BLaER1 treated with 17β-estradiol and CSF1 and Interleukin-3, amounts not matched to agents 10 nM and 100 nM (cell line): ENCODE measurements around the gene MTRR.
A peak's percentile ranks its signal among the peaks of the same experiment; 100 is the strongest.

ENCODE experiments used
- H3K27ac ChIP-seq, 11 experiments: shearing (Covaris generic); formaldehyde crosslinking; 2 replicates each; pipeline ENCODE4 v1.8.1; 2022
- H3K27me3 ChIP-seq, 11 experiments: shearing (Covaris generic); formaldehyde crosslinking; 2 replicates each; pipeline ENCODE4 v1.8.1; 2022
- H3K36me3 ChIP-seq, 11 experiments: shearing (Covaris generic); formaldehyde crosslinking; 2 replicates each; pipeline ENCODE4 v1.8.1; 2022
- H3K4me1 ChIP-seq, 10 experiments: shearing (Covaris generic); formaldehyde crosslinking; 2 replicates each; pipeline ENCODE4 v1.8.1; 2022
- H3K4me2 ChIP-seq, 11 experiments: shearing (Covaris generic); formaldehyde crosslinking; 2 replicates each; pipeline ENCODE4 v1.8.1; 2022
- H3K4me3 ChIP-seq, 10 experiments: shearing (Covaris generic); formaldehyde crosslinking; 2 replicates each; pipeline ENCODE4 v1.8.1; 2022
- H3K9ac ChIP-seq, 11 experiments: shearing (Covaris generic); formaldehyde crosslinking; 2 replicates each; pipeline ENCODE4 v1.8.1; 2022
- H3K9me3 ChIP-seq, 11 experiments: shearing (Covaris generic); formaldehyde crosslinking; replicated peaks in 1 of 11; 2 replicates each; pipeline ENCODE4 v1.8.1; 2022
- H4K20me1 ChIP-seq, 11 experiments: shearing (Covaris generic); formaldehyde crosslinking; 2 replicates each; pipeline ENCODE4 v1.8.1; 2022
- Cebpa-rat ChIP-seq, 11 experiments: shearing (Covaris generic); IDR thresholded peaks; 2 replicates each; pipeline ENCODE4 v1.8.1; 2022

Gene MTRR

DNA sequence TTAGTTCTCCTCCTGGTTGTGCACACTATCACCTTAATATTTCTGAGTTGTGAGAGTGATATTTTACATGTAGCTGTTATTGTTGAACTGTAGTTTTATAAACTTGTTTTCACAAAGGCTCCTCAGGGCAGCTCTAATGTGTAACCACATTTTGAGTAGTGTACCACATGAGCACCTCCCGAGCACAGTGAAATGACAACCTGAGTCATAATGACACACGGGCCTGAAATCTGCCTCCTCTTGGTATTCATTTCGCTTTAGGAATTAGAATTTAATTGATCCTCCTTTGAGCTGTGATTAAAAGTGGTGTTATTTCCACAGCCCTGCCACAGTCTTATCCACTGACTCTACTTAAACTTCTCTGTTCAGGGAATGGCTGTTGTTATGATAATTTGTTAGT lies 7.9 kb downstream of the MTRR start:
- H3K4me2 ChIP-seq, result peak overlapping the region in 4 of 11 experiments; percentile 16 to 76 (median 68); a peak in 7 of 22 replicates
- no peaks in the 10 kb centered on the region for H3K9me3 ChIP-seq
- TF ChIP-seq Cebpa-rat (IDR thresholded peaks at IDR 0.05), result no peak
- H3K36me3 ChIP-seq, result peaks cover 72 to 100% (median 93%) of the 10 kb centered on the region in 11 experiments
- H3K27ac ChIP-seq, result peak overlapping the region in 3 of 11 experiments; percentile 69 to 84 (median 79); a peak in 5 of 22 replicates
- H3K4me3 ChIP-seq, result no peak overlapping the region
- peak overlapping the region in 2 of 11 experiments; percentile 11 to 22; a peak in 1 of 22 replicates for H3K9ac ChIP-seq
- no peaks in the 10 kb centered on the region for H3K27me3 ChIP-seq
- H4K20me1 ChIP-seq, result peaks cover 22 to 100% (median 83%) of the 10 kb centered on the region in 11 experiments; a peak in 20 of 22 replicates
- peaks cover 16 to 95% (median 32%) of the 10 kb centered on the region in 10 experiments for H3K4me1 ChIP-seq

DNA sequence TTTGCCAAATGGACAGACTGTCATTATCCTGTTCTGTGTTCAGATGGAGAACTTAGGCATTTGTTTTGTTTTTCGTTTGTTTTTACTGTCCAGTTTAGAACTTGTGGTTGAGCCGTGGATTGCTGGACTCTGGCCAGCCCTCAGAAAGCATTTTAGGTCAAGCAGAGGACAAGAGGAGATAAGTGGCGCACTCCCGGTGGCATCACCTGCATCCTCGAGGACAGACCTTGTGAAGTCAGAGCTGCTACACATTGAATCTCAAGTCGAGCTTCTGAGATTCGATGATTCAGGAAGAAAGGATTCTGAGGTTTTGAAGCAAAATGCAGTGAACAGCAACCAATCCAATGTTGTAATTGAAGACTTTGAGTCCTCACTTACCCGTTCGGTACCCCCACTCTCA lies 8.9 kb downstream of the MTRR start:
- H4K20me1 ChIP-seq, result peaks cover 19 to 100% (median 77%) of the 10 kb centered on the region in 11 experiments; a peak in 20 of 22 replicates
- peak overlapping the region in 7 of 11 experiments; percentile 3 to 84 (median 61); a peak in 10 of 22 replicates for H3K27ac ChIP-seq
- peaks cover 81 to 100% (median 97%) of the 10 kb centered on the region in 11 experiments for H3K36me3 ChIP-seq
- H3K9ac ChIP-seq, result peak overlapping the region in 3 of 11 experiments; percentile 34 to 60 (median 38); a peak in 4 of 22 replicates
- no peaks in the 10 kb centered on the region for H3K27me3 ChIP-seq
- H3K4me2 ChIP-seq, result peak overlapping the region in 5 of 11 experiments; percentile 12 to 76 (median 62); a peak in 9 of 22 replicates
- no peaks in the 10 kb centered on the region for H3K9me3 ChIP-seq
- peaks cover 7 to 90% (median 22%) of the 10 kb centered on the region in 10 experiments for H3K4me1 ChIP-seq
- no peak for TF ChIP-seq Cebpa-rat (IDR thresholded peaks at IDR 0.05)
- H3K4me3 ChIP-seq, result no peak overlapping the region

DNA sequence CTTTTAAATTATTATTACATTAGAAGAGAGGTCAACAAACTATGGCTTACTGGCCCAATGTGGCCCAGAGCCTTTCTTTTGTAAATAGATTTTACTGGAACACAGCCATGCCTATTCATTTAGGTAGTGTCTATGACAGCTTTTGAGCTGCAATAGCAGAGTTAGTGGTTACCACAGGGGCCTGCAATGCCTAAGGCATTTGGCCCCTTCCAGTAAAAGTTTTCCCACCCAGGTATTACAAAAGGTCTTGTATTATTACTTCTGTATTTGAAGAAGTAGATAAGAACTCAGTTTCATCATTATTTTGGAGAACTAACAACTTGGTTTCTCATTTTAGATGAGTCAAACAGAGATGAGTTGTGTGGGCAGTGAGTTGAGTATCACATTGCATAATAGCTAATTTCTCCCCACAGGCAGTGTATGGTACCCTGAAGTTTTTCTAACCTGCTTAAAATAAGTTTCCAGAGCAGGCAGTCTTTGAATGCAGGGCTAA lies 9.5 kb downstream of the MTRR start:
- Histone ChIP-seq H3K4me1 (peaks cover 1 to 85% (median 17%) of the 10 kb centered on the region in 10 experiments; a peak in 18 of 20 replicates), H3K4me3 (no peak overlapping the region), H3K27me3 (no peaks in the 10 kb centered on the region), H4K20me1 (peaks cover 14 to 100% (median 71%) of the 10 kb centered on the region in 11 experiments; a peak in 19 of 22 replicates), H3K9me3 (no peaks in the 10 kb centered on the region), H3K36me3 (peaks cover 87 to 100% (median 100%) of the 10 kb centered on the region in 11 experiments), H3K4me2 (peak overlapping the region in 5 of 11 experiments; percentile 38 to 76 (median 62); a peak in 10 of 22 replicates), H3K27ac (peak overlapping the region in 7 of 11 experiments; percentile 3 to 84 (median 61); a peak in 10 of 22 replicates), H3K9ac (peak overlapping the region in 3 of 11 experiments; percentile 34 to 60 (median 38); a peak in 3 of 22 replicates)
- peak in 2 of 11 experiments; percentile 66 to 73; a peak in 4 of 22 replicates for TF ChIP-seq Cebpa-rat (IDR thresholded peaks at IDR 0.05)

DNA sequence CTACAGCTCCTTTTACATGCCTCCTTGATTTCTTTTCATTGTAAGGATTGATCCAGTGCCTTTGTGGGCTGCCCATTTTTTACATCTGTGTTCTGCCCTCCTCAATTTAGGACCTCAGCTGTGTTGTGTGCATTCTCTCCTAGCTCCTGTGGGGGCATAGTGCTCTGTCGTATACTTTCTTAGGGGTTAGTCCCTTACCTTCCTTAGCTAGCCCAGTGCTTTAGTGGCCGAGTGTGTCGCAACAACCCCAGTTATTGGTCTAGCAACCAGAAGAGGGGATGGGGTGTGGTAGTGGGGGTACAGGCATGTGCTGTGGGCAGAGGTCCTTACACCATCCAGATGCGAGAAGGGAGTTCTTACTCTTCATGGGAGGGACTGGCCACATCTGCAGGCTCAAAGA lies 12.1 kb downstream of the MTRR start:
- Histone ChIP-seq H3K36me3 (peaks cover 86 to 100% (median 98%) of the 10 kb centered on the region in 11 experiments), H4K20me1 (peaks cover 11 to 98% (median 52%) of the 10 kb centered on the region in 11 experiments; a peak in 19 of 22 replicates), H3K4me3 (no peak overlapping the region), H3K4me2 (peak overlapping the region in 1 of 11 experiments; percentile 75; a peak in 1 of 22 replicates), H3K27ac (peak overlapping the region in 3 of 11 experiments; percentile 3 to 84 (median 19); a peak in 4 of 22 replicates), H3K9ac (no peak overlapping the region), H3K27me3 (no peaks in the 10 kb centered on the region), H3K9me3 (no peaks in the 10 kb centered on the region), H3K4me1 (peaks cover 0 to 63% (median 11%) of the 10 kb centered on the region in 10 experiments; a peak in 10 of 20 replicates)
- peak in 4 of 11 experiments; percentile 16 to 62 (median 45); a peak in 4 of 22 replicates for TF ChIP-seq Cebpa-rat (IDR thresholded peaks at IDR 0.05)

DNA sequence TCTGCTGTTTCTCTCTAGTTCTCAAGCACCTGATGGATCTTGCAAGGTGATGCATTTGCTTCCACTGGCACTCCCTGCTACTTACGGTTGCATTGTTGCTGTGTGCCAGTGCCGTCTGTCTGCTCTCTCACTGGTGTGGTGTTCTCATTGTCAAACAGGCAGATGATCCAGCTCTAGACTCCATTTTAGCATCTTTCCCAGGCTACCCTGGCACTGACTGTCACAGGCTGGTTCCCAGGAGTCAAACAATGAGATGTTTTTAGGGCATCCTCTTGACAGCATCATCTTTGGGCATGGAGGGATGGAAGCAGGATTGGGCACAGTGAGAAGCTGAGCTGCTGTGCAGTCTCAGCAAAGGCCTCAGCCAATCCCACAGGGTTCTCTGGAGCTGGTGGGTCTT lies 12.9 kb downstream of the MTRR start:
- Histone ChIP-seq H3K36me3 (peaks cover 85 to 100% (median 97%) of the 10 kb centered on the region in 11 experiments), H3K4me2 (no peak overlapping the region), H3K9ac (no peak overlapping the region), H3K27me3 (no peaks in the 10 kb centered on the region), H3K4me1 (peaks cover 0 to 56% (median 11%) of the 10 kb centered on the region in 10 experiments; a peak in 10 of 20 replicates), H3K4me3 (no peak overlapping the region), H3K27ac (0 out of 22 replicates have a peak overlapping the region, but pooled peaks of 1 of the 11 experiments have one; percentile 84), H3K9me3 (no peaks in the 10 kb centered on the region), H4K20me1 (peaks cover 11 to 97% (median 53%) of the 10 kb centered on the region in 11 experiments; a peak in 19 of 22 replicates)
- no peak for TF ChIP-seq Cebpa-rat (IDR thresholded peaks at IDR 0.05)

DNA sequence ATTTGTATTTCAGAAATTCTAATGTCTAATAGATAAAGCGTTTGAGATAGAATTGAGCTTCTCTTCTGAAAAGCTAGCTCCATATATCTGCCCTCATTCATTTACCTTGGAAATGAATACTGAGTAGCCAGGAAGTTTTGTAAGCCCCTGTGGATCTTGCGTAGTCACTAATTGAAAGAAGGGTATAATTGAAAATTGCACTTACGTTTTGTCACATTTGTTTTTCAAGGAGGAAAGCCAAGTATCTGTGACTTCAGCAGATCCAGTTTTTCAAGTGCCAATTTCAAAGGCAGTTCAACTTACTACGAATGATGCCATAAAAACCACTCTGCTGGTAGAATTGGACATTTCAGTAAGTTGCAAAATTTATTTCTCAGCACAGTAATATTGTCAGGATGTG lies 14.0 kb downstream of the MTRR start:
- H3K4me1 ChIP-seq, result peaks cover 0 to 44% (median 9%) of the 10 kb centered on the region in 10 experiments; a peak in 10 of 20 replicates
- peaks cover 79 to 96% (median 89%) of the 10 kb centered on the region in 11 experiments for H3K36me3 ChIP-seq
- no peaks in the 10 kb centered on the region for H3K27me3 ChIP-seq
- H3K4me3 ChIP-seq, result no peak overlapping the region
- H3K9ac ChIP-seq, result no peak overlapping the region
- no peaks in the 10 kb centered on the region for H3K9me3 ChIP-seq
- peaks cover 11 to 88% (median 48%) of the 10 kb centered on the region in 11 experiments; a peak in 19 of 22 replicates for H4K20me1 ChIP-seq
- no peak overlapping the region for H3K27ac ChIP-seq
- H3K4me2 ChIP-seq, result no peak overlapping the region
- TF ChIP-seq Cebpa-rat (IDR thresholded peaks at IDR 0.05), result no peak

DNA sequence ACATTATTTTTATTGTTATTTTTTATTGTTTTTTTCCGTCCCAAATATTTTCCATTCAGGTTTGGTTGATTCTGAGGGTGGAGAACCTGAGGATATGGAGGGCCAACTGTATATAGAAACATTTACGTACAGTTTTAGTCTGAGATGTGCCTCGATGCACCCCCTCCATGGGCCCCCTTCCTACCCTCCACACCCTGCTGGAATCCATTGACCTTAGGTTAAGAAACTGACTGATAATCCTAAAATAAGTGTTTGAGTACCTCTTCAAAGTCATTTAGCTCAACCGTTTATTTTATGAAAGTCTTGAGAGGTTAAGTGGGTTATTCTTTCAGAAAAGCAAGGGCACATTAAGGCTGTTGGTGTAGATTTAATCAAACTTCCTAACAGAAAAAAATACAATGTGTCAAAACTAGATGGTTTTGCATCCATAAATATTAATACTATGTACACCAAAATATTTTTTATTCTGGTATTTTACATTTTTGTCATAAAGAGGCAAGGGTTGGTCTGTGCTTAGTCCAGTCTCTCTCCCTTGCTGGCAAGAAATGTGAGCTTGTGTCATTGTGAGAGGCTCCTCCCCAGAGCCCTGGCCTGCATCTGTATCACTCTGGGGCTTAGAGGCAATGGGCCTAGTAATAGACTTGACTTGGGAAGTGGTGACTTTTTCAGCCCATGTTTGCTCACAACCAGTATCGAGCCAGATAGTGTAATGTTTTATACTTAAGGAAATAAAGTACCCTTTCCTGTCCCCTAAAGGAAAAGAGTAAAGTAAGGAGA lies 15.7 kb downstream of the MTRR start:
- H3K4me1 ChIP-seq, result peaks cover 0 to 27% (median 0%) of the 10 kb centered on the region in 10 experiments; a peak in 7 of 20 replicates
- no peak overlapping the region for H3K9ac ChIP-seq
- no peak overlapping the region for H3K4me2 ChIP-seq
- peaks cover 85 to 96% (median 92%) of the 10 kb centered on the region in 11 experiments for H3K36me3 ChIP-seq
- no peaks in the 10 kb centered on the region for H3K27me3 ChIP-seq
- H3K27ac ChIP-seq, result no peak overlapping the region
- H4K20me1 ChIP-seq, result peaks cover 7 to 71% (median 38%) of the 10 kb centered on the region in 11 experiments; a peak in 19 of 22 replicates
- H3K4me3 ChIP-seq, result no peak overlapping the region
- TF ChIP-seq Cebpa-rat (IDR thresholded peaks at IDR 0.05), result no peak
- no peaks in the 10 kb centered on the region for H3K9me3 ChIP-seq

DNA sequence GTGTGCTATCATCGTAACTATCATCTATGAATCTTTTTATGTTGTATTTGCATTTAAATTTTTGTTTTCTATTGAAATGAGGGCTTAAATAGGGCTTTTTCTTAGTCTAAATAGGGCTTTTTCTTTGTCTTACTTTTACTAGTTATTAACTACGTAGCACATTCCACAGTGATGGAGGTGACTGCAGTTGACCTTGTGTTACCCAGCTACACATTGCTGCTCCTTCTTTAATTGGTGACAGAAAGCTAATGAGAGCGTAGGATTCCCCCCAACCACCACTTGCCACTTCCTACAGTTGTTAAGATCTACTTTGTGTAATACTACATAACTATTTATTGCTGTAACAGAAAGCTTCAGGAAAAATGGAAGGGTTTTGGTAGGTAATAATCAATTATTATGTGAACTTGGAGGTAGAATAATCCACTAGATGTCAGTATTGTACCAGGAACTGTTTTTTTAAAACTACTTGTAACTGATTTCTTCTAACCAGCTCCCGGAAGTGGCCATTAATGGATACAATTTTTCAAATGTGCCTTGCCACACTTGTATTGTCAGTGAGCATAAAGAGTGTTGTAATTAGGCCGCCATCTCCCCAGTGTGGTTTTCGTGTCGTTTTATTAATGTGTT lies 18.0 kb downstream of the MTRR start:
- H3K4me1 ChIP-seq, result peaks cover 0 to 4% (median 0%) of the 10 kb centered on the region in 10 experiments; a peak in 1 of 20 replicates
- no peak for TF ChIP-seq Cebpa-rat (IDR thresholded peaks at IDR 0.05)
- peaks cover 2 to 48% (median 15%) of the 10 kb centered on the region in 11 experiments; a peak in 19 of 22 replicates for H4K20me1 ChIP-seq
- H3K4me2 ChIP-seq, result no peak overlapping the region
- no peaks in the 10 kb centered on the region for H3K27me3 ChIP-seq
- no peak overlapping the region for H3K4me3 ChIP-seq
- H3K36me3 ChIP-seq, result peaks cover 77 to 95% (median 89%) of the 10 kb centered on the region in 11 experiments
- H3K27ac ChIP-seq, result no peak overlapping the region
- no peak overlapping the region for H3K9ac ChIP-seq
- no peaks in the 10 kb centered on the region for H3K9me3 ChIP-seq
